HG03066 (cell line): Measurements from ENCODE around the gene PMFBP1.

ENCODE experiments used
- ATAC-seq: cut with Tn5 transposase; IDR thresholded peaks from one replicate; pipeline ENCODE4 v1.9.1; 2021; ENCODE audit warnings: low read depth; ENCODE audit not compliant: unreplicated experiment

Gene PMFBP1

DNA sequence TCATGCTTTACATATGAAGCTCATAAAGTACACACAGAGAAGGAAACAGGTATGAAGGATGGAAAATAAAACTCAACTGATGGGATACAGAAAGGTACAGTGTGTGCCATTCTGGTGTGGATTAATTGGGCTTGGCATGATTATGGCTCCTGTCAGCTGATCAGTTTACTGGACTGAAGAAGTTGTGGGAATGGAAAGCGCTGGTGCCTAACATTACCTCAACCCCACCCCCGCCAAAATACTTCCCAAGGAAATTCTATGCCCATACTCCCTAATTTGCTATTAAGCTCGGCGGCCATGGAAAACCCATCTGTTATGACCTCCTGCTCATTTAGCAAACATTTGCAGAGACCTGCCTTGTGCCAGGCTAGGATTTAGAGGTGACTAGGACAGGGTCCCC is 16.6 kb upstream of the PMFBP1 start:
- ATAC-seq = no peak

DNA sequence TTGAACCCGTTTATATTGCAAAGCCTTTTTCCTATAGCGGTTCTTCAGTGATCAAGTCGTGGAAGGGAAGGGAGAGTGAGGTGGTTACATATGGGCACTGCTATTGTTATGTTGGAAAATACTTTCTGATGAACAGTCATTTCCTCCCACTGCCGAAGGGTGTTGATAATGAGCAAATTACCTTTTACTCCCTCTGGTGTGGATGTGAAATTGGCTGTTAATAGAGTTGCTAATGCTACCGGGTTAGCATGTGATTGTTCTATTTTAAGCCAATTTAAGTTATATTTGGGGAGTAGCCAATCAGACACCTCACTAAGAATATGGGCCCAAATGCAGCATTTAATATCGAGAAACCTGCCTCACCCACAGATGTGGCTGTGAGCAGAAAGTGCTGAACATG is 15.6 kb upstream of the PMFBP1 start:
- no peak for ATAC-seq

DNA sequence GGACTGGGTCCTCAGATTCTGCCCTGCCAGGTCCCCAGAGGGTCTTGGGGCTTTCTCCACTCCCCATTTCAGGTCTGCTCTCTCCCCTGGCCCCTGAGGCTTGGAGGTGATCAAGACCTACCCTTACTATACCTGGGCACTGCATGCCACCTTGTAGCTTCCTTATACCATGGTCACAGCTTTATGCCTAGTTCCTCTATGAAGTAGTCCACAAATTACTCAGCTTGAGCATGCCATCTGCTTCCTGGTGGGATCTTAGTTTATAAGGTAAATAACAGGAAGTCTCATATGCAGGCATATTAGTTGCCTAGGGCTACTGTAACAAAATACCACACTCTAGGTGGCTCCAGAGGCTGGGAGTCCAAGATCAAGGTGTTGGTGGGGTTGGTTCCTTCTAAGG is 11.0 kb upstream of the PMFBP1 start:
- ATAC-seq = no peak

DNA sequence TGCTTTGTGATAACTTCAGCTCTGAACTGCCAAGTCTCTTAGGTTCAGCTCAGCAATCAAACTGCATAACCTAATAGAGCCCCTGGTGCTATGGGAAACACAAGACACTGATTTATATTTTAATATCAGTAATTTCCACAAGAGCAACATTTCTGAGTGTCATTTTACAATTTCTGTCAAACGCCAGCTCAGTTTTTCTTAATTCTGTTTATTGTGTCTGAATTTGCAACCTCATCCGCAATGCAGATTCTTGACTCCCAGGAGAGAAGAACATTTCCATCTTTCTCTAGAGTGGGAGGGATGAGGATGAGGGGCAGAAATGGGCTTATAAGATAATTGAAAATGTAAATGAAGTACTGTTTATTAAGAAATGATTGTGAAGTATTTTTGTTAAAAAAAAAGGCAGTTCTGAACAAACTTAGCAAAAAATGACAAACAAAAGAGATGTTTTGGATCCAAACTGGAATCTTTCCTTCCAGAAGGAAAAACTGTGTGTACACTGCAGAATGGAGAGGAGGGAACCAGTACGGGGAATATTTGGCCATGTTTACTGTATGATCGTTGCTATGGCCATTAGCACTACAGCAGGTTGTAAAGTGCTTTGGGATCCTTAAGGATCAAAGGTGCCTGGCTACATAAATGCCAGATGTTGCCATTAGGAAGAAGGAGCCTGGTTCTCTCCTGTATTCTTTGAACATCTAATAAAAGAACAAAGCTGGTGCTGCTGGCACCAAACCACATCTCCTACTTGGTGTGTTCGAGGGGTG is 7.4 kb upstream of the PMFBP1 start:
- ATAC-seq = no peak

DNA sequence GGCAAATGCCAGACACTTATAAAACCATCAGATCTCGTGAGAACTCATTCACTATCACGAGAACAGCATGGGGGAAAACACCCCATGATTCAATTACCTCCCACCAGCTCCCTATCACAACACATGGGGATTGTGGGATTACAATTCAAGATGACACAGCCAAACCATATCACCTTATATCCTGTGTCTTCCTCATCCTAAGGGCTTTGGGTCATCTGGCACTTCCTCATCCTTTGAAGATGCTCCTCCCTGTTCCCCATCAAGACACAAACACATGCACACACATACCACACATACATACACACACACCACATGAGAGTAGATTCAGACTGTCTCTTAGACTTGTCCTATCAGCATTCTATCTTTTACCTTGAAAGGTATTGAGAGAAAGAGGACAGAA is 2.8 kb upstream of the PMFBP1 start:
- no peak for ATAC-seq

DNA sequence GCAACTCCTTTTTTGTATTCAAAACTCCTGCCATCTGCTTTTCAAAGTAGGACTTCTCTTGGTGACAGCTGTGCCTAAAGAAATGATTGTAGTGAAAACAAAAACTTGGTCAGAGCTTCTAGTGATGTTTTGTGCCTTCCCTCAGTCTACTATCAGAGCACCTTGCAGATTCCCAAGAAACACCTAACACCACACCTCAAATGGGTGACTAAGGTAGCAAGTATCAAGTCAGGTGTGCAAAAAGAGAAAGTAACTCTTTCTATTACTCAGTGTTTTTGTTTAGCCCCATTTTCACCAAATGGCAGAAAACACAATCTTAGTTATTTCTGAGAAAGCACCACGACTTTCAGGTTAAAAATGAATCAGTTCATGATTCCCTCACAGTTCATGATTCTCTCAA is 2.0 kb upstream of the PMFBP1 start:
- ATAC-seq = no peak

DNA sequence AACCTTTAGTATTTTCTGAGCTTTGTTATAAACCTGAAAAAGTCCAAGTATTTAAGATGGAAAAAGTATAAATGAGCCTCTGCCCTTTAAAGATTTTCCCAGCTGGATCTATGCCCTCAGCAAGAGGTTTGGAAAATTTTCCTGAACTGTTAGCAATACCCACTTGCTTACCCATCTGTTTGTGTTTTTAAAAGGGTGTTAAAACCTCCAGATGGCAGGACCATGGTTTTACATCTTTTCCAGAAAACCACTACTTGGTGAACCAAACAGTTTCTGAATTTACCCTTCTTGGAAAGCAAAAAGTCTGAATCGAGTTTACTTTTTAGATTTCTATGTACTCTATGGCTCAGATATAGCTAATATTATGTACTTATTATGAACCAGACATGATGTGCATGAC is 719 bp downstream of the PMFBP1 start:
- no peak for ATAC-seq

DNA sequence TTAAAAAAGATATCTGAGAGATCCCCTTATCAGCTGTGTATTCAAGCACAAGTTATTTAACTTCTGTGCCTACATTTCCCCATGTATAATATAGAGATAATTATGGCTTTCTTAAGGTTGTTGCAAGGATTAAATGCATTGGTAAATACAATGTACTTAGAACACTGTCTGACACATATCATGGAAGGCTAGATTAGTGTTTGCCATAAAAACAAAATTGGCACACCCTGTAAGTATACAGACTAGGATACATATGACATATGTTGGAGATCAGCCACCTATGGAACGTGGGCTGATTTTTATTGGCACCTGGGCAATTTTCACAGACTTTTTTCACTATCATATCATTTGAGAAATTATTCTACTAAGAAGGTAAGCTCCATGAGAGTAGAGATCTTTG is 2.2 kb downstream of the PMFBP1 start:
- ATAC-seq = no peak

DNA sequence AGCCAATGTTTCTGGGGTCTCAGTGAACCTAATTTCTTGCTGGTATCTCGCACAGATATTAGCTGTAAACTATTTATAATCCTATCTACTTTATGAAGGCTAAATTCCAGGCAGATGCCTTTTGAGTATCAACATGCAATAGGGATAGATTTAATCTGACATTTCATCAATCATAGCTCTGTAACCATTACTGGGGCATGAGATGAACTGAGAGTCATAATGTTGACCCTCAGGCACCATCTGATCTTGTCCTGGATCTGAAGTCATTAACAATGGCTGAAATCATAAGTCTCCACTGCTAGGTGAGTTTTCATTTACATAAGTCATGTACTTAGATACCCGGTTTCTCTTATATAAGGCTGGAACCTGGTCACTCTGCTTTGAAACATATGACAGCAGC is 3.6 kb downstream of the PMFBP1 start:
- no peak for ATAC-seq

DNA sequence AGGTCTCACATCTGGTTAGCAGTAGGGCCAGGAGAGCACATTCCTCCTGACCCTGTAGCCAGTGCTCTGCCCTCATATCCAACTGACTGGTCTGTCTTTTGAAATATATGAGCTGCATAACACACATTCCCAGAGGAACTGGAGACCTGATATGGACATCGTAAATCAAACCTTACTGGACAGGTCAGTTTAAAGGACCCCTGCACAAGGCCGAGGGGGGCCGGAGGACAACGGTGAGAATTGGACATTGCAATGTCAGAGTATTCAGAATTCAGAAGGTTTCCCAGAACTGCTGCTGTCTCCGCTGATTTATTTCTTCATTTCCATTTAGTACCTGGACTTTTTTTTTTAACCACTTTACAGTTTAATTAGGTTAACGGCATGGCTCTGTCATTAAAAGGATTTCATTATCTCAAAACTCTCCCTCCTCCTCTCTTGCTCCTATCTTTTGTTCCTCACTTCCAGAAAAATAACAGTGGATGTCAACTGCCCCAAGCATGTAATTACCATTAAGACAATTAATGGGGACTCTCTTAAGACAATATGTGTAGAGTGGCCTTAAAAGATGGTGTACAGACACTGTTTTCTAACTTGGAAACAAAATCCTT is 4.9 kb downstream of the PMFBP1 start:
- no peak for ATAC-seq

DNA sequence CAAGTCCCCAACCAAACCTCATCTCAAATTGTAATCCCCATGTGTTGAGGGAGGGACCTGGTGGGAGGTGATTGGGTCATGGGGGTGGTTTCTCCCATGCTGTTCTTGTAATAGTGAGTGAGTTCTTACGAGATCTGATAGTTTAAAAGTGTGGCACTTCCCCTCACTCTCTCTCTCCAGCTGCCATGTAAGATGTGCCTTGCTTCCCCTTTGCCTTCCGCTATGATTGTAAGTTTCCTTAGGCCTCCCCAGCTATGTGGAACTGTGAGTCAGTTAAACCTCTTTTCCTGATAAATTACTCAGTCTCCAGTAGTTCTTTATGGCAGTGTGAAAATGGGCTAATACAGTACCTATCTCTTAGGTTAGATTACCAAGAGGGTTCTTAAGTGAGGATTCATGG is 5.8 kb downstream of the PMFBP1 start:
- no peak for ATAC-seq

DNA sequence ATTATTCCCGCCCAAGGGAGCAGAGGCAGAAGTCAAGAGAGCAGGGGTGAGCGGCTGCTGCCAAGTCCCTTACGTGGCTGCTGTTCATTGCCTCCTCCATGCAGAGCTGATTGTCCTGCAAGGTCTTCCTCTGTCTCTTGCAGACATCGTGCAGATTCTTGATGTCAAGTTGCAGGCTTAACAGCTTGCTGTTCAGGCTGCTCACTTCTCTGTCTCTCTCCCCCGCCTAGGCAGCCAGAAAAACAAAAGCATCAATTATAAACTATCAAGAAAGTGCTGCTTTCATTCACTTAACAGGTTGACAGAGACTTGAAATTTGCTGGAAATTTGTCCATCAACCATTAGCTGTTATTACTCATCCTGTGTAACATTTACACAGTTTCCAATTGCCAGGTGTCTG is 7.3 kb downstream of the PMFBP1 start:
- no peak for ATAC-seq

DNA sequence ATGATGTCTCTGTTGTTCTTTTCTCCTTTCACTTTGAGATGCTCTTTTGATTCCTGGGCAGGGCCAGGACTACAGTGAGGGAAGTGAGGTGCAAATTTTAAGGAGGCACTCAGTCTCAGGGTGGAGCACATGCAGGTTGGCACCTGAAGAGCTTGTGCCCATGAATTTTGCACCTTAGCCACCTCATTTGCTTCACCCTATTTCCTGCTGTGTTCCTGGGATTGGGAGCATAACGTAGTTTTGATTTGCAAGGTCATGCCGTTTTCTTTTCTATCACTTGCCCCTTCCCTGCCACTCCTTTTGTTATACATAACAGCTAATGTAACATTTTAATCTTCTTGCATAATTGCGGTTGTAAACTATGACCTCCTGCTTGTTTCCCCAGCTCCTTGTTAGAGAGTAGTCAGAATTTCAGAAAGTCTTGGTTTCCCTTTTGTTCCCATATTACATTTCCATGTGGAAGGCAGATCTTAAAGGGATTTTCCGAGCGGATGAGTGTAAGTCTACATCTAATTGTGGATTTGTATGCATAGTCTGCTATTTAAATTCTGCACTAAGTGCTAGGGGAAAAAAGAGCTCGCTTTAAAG is 9.8 kb downstream of the PMFBP1 start:
- ATAC-seq = no peak

DNA sequence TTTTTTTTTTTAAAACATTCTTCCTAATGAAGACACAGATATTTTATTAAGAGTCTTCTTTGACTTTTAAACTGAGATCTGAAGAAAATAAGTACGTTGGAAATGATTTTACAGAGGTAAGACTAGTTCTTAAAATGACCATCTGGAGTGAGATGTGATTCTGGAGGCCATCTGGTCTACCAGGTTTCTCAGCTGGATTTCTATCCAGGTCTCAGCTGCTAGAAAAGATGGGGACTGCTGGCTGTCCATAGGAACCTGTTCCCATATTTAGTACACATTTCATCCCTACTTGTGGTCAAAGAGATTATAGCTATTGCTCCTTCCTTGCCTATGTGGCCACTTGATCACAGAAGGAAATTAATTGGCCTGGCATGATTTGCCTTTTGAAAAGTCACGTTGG is 12.2 kb downstream of the PMFBP1 start:
- ATAC-seq = no peak

DNA sequence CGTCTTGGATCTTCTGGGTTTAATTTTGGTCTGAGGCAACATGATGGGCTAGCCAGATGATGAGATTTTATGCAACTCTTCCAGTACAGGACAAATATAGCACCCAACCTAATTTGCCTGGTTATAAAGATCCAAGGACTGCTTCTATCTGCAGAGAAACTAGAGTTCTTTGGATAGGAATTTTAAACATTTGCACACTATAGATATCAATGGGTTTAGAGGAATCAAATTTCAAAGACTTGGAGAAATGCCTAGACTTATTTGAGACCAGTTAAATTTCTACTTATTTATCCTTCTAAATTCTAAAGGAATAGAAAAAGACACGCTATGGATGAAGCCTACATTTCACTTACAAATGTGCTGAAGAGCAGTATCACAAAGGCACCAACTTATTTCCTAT is 12.6 kb downstream of the PMFBP1 start:
- ATAC-seq = no peak

DNA sequence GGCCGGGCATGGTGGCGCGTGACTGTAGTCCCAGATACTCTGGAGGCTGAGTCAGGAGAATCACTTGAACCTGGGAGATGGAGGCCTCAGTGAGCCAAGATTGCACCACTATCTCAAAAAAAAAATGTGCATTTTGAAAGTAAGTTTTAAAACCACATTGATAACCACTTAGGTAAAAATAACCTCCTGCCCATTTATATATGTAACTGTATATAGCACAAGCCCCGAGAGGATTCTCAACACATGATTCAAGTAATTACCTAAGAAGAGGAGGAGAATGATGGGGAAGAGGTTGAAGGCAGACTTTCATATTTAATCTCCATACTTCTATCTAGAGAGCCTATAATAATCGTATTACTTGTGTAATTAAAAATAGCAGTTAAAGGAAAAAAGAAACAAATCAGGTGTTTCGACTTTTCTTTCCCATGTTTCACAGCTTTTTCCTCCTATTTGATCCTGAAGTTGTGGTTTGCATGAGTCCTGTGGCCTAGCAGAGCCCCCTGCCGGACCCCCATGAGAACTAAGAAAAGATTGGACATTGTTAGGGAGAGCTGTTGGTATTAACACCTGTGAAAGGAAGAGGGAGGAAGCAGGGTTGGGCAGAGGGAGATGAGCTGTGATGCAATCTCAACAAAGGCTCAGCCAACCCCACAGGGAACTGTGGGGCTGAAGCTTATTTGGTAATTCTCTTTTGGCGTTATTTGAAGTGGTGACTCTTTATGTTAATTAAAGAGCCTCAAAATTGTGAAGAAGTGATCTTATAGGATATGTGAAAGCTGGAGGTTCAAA is 22.1 kb downstream of the PMFBP1 start:
- ATAC-seq = no peak

DNA sequence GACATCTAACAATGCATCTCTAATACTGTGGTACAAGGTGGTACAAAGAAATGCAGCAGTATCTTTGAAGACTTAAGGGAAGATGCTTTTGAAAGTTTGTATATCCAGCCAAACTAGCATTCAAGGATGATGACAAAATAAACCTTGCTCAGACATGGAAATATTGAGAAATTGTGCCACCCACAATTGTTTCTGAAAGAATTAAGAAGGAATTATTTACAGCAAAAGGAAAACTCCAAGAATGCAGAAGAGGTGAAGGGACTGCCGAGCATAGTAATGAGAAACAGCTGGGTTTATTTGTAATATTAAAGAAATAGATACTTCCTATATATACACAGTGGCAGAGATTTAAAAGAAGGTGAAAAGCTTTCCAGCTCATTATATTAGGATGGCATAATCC is 29.5 kb downstream of the PMFBP1 start:
- ATAC-seq = no peak

DNA sequence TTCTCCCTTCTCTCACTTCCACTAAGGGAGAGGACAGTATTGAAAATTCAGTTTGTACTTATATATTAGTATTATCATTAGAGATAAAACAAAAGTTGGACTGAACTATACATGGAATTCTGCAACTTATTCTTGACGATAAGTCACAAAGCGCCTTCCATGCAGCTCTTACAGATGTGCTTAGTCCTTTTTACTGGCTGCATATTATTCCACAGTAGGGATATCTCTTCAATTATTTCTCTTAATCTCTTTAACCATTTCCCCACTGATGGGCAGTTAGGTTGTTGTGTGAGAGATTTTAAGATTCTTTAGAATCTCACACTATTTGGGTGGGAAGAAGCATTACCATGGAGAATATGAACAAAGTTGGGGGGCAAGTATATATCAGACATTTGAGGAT is 32.0 kb downstream of the PMFBP1 start:
- no peak for ATAC-seq

DNA sequence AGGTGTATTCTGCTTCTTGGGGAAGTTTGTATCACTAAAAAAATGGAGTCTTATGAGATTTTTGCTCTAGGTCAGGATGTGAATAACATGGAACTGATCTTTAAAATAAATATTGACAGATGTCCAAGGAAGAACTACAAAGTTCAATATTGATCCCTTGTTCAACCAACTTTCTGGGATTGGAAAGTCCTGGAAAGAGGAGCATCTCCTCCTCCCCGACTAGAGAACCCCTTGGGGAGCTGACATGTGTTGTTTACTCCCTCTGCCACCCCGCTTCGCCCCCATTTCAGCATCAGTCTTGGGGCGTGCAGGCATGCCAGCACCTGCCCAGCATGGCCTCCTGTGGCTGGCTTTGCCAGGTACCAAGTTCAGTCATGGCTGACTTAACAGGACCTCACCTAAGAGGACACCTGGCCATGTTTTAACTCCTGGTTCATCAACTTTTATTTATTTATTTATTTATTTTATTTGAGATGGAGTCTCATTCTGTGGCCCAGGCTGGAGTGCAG is 33.8 kb downstream of the PMFBP1 start:
- no peak for ATAC-seq

DNA sequence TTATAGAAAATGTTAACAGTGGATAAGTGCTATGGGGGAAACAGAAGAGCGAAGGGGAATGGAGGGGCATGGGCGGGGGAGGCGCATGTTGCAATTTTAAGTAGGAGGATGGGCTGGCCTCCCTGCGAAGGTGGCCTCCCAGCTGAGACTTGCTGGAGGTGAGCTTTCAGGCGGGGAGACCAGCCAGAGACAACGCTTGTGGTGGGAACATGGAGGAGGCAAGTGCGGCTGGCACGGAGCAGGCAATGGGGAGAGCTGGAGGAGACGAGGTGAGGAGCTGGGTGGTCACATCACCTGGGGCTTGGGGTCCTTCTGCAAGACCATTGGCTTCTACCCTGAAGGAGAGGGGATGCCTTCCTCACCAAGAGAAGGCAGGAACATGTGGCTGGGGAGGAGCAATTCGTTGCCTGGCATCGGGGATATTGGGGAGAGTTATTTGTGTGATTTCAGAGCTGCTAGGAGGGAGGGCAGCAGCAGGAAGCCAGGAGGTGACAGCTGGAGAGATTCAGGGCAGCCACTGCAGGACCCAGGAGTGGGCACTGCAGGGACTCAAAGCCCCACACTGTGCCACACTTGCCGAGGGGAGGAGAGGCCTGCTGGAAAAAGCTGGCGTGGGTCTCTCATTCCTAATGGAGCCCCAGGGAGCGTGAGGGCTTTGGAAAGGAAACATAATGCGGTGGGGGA is 34.4 kb downstream of the PMFBP1 start:
- ATAC-seq = no peak

DNA sequence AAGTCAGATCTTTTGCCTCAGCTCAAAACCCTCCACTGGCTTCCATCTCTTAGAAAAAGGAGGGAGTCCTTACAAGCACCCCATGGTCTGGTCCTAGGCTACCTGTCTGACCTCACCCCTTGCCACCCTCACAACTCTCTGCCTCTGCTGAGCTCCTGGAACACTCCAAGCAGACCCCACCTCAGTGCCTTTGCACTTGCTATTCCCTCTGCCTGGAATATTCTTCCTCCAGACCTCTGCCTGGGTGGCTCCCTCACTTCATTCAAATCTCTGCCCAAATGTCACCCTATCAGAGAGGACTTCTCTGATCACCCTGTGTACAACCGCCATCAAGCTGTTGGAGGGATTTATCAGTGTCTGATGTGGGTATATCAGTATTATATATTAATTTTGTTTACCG is 37.4 kb downstream of the PMFBP1 start:
- no peak for ATAC-seq
